HG02840 (cell line): Measurements from ENCODE around the gene LRPPRC.
"Not testable (repeated sequence)": the region's sequence is repeated elsewhere in the genome, so short reads cannot be mapped to it uniquely, and the experiment has no call there.

Experiments
- ATAC-seq: cut with Tn5 transposase; IDR thresholded peaks from one replicate; pipeline ENCODE4 v1.9.1; 2021; ENCODE audit warnings: mild to moderate bottlenecking, moderate library complexity, moderate number of reproducible peaks; ENCODE audit not compliant: unreplicated experiment, low FRiP score

The LRPPRC gene

DNA sequence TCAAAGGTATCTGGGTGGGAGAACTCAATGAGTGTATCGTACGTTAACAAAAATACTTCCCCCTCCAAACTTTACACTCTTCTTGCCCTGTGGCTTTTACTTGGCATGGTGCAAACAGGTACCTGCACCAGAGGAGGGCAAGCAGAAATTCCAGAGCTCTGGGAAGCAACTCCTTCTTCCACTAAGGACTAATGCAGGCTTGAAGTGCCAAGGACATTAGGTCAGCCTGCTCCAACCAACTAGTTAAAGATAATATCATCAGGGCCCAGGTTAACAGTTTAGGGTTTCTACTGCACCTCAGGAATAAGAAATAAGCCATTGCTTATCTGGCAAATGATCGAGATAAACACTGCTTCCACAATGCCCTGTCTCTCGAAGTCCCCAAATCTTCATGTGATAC, 70.4 kb downstream of the LRPPRC start:
- ATAC-seq, result no peak

DNA sequence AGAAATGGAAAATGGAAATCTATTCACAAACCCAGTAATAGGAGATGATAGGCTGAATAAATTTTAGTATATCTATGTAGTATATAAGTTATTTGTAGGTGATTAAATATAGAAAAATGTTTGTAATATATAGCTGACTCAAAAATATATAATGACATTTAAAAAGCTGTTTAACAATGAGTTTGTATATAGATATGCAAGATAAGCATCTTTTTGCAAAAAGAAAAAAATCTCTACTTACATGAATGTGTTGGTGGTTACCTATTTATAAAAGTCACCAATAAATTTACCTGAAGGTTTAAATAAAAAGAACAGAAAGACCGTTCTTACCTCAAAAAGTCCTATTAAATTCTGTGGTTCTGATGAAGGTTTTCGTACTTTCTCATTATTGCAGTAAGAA, 71.3 kb downstream of the LRPPRC start:
- no peak for ATAC-seq

DNA sequence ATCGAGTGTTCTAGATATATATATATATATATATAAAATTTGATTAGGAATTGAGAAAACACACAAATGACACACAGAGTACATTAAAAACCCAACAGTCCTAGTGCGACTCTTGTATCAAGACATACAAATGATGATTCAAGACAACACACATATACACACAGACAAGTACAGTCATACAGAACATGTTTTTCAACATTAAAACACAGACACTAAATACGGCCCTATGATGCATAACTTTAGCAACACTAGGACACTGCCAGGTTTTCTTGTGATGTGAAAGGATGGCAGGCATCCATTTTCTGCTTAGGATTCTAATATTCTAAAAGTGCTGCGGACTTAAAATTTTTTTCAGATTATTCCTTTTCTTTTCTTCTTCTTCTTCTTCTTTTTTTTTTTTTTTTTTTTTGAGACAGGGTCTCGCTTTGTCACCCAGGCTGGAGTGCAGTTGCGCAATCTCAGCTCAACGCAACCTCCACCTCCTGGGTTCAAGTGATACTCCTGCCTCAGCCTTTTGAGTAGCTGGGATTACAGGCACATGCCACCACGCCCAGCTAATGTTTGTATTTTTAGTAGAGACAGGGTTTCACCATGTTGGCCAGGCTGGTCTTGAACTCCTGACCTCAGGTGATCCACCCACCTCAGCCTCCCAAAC, 84.5 kb downstream of the LRPPRC start:
- not testable (repeated sequence) for ATAC-seq

DNA sequence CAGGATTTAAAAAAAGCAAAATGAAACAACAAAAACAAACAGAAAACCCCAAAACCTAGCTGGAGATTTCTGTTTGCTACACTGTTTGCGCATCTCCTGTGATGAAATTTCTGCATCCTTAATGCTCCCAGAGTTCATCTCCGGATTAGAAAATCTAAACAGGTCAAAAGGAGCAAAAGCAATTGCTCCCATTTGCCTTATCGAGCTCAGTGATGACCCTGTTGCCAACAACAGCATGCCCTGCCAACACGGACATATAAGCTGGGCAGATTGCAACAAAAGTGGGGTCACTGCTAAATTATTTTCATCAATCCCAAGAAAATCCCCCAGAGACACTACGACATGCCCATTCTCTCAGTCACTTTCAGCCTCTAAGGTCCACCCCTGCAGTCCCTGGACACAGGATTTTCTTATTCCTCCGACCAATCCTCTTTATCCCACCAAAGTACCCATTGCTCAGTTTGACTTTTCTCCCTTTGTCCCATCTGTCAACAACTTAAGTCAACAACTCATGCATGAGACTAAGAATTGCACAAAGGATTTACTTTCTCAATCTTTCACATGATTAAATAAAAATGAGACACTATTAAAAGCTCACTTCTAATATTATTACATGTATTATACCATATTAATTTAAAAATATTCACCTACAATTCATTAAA, 89.2 kb downstream of the LRPPRC start:
- ATAC-seq, result no peak

DNA sequence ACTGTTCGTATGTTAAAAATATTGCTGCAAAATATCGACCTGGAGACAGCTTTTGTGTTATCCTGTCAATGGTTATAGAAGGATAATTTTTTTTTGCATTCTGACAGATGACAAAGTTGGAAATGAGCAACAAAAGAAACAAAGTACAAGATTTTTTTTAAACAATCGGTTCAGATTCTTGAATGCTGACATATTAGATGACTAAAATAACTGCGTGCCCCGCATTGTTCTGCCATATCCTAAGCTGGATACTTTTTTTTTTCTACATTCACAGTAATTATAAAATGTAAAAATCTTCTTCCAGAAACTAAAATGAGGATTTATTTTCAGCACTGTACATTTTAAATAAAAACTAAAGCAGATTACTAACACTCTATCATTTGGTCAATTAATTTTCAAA, 89.9 kb downstream of the LRPPRC start:
- ATAC-seq, result no peak

DNA sequence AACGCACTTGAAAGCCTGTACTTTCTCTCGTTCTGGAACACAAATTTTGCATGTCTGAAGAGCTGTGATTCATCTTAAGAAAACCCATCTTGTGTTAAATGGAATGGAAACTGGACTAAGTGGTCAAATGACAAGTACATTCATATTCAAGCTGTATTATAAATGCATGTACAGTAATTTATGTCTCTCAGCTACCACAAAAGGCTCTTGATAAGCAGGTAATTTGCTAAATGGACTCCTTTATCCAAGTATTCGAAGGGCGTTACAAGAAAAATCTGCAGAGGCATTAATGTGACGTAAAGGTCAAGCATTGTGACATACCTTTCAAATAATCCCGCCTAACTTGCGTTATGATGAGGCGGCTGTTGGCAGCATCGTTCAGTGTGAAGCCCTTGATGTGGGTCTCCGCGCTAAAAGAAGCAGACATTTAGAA, 90.4 kb downstream of the LRPPRC start:
- ATAC-seq, result no peak

DNA sequence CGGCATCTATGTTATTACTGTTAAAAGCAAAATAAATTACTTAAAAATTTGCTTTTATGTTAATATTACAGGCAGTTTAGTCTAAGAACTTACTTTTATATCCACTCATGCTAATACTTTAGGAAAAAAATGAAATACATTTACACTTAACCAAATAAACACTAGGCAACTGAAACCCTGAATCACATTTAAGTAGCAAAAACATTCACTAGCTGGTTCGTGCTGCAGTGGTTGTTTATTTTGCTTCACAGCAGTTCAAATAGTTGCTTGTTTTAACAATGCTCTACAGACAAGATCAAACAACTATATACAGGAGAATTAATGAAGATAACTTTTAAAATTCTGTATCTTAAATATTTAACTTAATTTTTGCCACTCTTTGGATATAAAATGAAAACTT, 96.2 kb downstream of the LRPPRC start:
- ATAC-seq, result no peak

DNA sequence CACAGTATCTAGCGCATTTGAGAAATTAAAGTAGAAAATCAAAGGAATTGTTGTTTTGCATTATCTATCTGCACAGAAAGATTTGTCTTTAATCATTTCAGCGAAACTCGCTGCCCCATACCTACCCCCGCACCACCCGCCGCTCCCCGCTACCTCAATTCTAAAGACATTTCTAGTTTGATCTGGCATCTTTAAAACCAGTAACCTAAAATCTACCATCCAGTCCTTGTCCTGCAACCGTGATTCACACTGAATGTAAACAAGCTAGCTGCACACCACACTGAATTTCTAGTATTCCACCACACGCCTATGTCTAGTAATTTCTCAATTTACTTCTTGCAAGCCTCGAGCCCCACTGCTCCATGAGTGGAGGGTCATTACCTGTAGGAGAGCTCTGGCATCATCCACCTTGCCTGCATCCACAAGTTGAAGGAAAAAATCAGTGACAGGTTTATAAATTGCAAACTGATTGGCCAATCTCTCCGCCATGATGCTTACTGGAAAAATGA, 96.9 kb downstream of the LRPPRC start:
- ATAC-seq, result no peak

DNA sequence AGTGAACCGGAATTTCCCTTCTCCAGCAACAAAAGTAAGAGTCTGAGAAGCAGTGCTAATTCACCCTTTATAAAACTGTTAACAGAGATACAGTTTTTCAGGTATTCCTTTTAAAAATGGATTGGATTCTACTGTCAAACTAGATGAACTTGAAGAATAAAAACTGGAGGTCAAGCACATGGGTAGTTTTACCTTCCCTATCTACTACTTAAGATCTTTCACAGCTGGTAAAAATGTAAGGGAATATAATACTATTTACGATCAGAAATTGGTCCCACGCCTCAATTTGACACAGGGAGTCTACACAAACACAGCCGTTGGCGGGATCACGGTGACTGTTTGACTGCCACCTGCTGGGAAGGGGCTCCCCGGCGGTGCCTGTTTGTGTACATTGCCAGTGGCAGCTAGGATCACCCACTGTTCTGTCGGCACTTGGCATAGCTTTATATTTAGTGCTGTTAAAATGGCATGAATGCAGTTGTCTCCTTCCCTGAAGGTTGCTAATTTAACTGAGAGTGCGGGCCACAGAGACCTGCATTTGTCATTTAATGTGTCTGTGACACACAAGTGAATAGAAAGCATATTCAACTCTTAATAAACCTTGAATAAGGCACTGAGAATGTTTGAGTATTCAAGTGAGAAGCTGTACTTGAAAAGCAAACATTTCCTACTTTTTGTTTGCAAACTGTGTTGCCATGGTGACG, 97.5 kb downstream of the LRPPRC start:
- ATAC-seq, result no peak

DNA sequence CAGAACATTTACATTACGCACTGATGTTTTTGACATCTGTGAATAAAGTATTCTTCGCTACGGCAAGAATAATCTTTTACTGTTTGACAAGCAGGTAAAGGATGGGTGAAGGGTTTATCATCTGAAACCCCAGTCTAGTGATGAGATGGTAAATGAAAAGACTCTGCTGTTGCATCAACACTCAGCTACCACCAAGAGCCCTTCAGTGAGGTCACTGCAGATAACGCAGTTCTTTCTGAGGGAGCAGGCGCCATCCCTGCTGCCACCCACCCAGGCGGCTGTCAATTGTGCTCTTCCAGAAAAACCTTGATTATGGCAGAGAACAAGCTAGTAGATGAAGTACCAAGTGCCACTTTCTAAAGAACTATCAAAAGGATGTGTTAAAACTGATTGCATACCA, 98.3 kb downstream of the LRPPRC start:
- ATAC-seq, result no peak

DNA sequence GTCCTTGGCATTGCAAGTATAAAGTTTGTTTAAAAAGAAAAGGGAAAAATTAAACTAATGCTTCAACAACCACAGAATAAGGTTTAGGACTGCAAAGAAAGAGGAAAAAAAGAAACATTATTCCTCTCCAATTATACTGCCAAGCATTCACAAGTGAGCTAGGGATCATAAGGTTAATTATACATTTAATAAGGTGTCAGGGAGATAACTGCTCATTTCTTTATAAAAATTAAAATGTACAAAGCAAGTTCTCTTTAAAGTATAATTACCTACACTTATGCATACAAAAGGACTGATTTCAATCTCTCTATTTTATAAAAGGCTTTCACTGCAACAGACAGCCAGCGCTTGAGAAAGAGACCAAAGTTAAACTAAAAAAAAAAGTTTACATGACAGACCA, 98.9 kb downstream of the LRPPRC start:
- no peak for ATAC-seq

DNA sequence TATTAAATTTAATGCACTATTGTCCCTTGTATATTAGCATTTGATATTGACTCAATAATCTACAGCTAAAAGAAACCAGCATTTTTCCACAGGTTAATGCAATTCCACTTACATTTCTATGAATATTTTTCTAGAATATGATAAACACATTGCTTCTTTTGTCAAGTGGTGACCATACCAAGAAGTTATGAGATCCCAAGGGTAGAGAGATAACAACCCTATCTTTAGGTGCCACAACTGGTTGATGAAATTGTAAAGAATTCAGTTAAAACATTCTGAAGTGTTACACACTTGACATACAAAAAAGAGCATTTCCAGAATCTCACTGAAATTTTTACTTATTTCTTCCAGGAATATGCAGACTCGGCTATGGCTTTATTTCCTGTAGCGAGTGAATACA, 101.0 kb downstream of the LRPPRC start:
- ATAC-seq, result no peak

DNA sequence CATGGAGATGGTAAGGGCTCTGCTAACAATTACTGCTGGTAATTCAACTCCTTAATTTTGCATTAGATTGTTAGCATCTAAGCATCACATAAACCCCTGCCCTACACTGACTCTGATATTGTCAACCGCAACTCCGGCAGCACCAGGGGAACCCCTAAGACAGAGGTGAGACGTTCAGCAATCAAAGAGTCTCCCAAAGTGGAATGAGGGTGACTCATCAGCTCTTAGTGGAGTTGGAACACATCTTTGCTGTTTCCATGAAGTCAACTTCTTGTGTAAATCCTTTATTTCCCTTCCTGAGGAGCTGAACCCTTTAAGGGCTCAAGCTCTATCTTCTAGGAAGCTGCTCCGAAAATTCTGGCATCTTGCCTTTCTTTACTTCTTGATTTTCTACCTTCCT, 104.9 kb downstream of the LRPPRC start:
- ATAC-seq, result no peak

DNA sequence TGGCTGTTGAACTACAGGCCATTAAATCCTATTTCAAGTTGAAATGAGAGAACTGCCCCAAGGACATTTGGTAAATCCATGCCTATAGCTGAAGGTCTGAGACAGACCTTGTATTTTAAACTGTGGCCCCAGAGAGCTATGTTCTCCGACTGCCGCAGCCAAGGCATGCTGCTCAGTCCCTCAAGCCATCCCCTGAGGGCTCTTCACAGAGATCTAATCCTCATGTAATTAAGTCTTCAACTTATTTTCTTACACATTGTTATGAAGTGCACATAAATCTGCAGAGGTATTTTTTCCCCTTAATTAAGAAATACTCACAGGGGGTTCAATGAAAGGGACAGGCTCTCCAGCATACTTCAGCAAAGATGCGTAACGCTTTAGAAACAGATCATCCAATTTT, 106.4 kb downstream of the LRPPRC start:
- ATAC-seq, result no peak

DNA sequence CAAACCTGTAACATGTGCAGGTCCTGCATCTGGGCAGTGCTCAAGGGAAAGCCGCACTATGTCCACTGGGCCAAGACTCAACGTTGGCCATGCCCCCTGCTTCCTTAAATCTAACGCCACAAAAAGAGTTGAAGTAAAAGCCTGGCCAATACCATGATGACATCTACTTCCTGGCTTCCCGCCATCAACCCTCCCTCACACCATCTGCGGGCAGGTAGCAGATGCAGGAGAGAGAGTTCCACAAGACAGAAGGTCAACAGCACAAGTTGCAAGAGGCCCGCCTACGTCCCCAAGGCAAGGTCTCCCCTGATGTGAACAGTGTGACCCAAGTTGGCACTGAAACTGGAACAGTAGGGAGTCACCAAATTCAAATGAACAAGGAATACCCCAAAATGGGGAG, 108.6 kb downstream of the LRPPRC start:
- ATAC-seq, result no peak

DNA sequence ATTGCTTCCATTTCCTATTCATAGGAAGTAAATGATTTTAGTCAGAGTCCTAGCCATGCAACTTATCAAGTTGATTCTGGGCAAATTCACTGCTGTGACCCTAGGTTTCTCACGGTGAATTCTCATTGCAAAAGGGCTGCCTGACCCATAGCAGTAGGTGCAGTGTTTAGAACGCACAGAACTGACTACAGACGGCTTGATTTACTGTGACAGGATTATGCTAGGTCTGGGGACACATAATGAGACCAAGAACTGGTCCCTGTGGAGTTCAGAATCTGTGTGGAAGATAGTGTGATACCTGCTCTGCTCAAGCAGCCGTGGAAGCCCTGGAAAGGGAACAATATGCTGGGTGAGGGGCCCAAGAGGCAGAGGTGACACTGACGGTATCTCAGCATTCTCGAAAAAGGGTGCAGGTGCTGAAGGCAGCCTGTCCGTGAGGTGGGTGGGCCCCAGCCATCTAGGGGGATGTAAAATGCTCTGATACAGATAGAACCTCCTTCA, 110.6 kb downstream of the LRPPRC start:
- no peak for ATAC-seq

DNA sequence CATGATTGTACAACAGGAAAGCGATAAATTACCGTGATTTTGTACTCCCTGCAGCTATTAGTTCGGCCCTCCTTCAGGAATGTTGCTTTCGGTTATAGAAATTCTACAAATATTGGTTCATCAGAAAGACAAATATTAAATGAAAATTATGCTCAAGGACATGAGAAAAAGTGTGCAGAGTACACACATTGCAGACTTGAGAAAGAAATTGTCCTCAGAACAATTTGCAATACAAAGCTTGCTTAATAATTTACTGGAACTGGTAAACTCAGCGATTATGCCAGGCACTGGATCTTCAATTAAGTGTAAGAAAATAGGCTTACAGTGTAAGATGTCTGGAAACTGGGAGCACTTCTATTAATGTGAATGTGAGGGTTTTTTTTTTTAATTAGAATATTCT, 111.1 kb downstream of the LRPPRC start:
- ATAC-seq, result no peak

DNA sequence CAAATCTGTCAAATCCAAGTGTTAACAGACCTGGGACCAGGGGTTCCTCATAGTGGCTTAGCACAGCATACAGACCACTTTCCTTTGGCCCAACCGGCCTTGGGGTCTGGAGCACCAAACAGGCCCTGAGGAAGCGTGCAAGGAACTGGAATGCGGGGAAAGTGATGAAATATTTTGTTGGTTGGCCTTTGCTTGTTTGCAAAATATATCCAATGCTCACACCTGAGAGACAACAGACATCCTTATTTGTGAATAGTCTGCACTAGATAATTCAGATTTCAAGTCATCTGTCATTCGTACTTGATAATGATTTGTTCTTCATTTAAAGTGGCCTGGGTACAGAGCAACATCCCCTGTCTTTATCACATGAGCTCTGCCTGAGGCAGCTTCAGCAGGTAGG, 113.5 kb downstream of the LRPPRC start:
- ATAC-seq, result no peak

DNA sequence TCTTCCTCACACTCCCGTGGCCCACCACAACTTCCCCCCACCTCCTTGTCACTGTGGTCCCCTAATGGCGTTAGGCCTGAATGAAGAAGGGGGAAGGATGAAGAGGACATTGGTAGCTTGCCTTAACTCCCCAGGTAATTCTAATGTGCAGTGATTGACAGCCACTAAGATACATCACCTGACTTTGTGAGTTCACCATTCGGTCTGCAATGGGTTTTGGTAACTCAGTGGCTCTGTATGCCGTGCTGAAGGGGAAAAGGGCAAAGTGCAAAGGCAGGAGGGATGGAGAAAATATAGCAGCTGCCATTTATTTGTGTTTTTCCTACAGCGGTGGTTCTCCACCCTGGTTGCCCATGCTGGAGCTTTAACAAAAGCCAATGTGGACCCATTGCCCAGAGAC, 114.8 kb downstream of the LRPPRC start:
- ATAC-seq, result no peak

DNA sequence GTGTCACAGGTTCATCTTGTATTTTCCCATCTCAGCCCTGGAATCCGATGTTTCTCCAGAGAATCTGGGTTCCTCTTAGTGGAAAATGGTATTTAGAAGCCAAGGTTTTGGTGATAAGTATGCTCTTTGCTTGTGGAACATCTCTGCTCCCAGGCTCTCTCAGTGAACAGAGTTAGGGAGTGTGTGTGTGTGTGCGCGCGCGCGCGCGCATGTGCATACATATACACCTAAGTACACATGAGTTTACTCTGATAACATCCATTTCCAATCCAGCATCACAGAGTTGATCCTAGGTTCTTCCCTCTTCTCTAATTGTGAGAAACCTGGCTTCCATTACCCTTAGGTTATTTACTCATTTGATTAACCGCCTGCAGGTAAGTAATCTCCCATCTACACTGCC, 115.3 kb downstream of the LRPPRC start:
- no peak for ATAC-seq

DNA sequence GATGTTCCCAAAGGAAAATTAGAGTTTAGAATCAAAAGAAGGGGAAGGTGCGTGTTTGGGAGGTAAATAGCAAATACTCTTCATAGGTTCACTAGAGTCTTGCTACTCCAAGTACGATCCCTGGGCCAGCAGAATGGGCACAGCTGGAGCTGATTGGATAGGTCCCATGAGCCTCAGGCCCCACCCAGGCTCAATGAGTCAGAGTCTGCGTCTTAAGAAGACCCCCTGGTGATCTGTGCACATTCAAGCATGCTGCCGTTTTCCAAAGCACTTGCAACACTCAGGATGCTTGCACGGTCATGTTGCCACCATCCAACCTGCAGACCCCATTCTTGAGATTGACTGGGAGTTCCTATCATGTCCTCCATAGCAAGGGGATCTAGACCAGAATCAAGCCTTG, 116.5 kb downstream of the LRPPRC start:
- no peak for ATAC-seq
